Osteoblast (primary cell): ENCODE results near the gene MMP10. TPM values are rescaled to one million over a fixed set of nuclear protein-coding genes. Genes with fewer than 3 reads are reported as not detected.

Source experiments
- DNase-seq: peaks from one replicate; pipeline ENCODE4 v3.0.0; 2011; ENCODE audit warnings: low spot score, mixed read lengths; ENCODE audit not compliant: insufficient read length; ENCODE audit errors: missing footprints
- H2AFZ ChIP-seq: 2 replicates; pipeline ENCODE4 v1.6.0; 2011; ENCODE audit warnings: mild to moderate bottlenecking, low read length
- H3K27ac ChIP-seq: 2 replicates; pipeline ENCODE4 v1.5.1; 2011; ENCODE audit warnings: mild to moderate bottlenecking, low read depth, low read length, moderate library complexity
- H3K27me3 ChIP-seq: 2 replicates; pipeline ENCODE4 v1.6.0; 2012; ENCODE audit warnings: mild to moderate bottlenecking, control low read depth, inconsistent platforms, low read length, moderate library complexity; ENCODE audit not compliant: insufficient read depth
- H3K36me3 ChIP-seq: 2 replicates; pipeline ENCODE4 v1.5.1; 2011; ENCODE audit warnings: mild to moderate bottlenecking, low read length, control low read depth, moderate library complexity; ENCODE audit not compliant: insufficient read depth
- H3K4me1 ChIP-seq: 2 replicates; pipeline ENCODE4 v1.5.1; 2011; ENCODE audit warnings: mild to moderate bottlenecking, low read length, control low read depth, moderate library complexity; ENCODE audit not compliant: insufficient read depth
- H3K4me2 ChIP-seq: 2 replicates; pipeline ENCODE4 v1.6.0; 2011; ENCODE audit warnings: mild to moderate bottlenecking, low read length; ENCODE audit not compliant: insufficient read depth
- H3K4me3 ChIP-seq: fragments of 200-600 bp; sonication (generic); 3 replicates; pipeline ENCODE4 v1.5.1; 2012; ENCODE audit warnings: mild to moderate bottlenecking, low read length, inconsistent platforms; ENCODE audit not compliant: insufficient read depth
- H3K79me2 ChIP-seq: 2 replicates; pipeline ENCODE4 v1.6.0; 2012; ENCODE audit warnings: mild to moderate bottlenecking, low read length, control low read depth, inconsistent platforms; ENCODE audit not compliant: insufficient read depth
- H3K9me3 ChIP-seq: 2 replicates; pipeline ENCODE4 v1.5.1; 2011; ENCODE audit warnings: low read depth, low read length, control low read depth
- H4K20me1 ChIP-seq: 2 replicates; pipeline ENCODE4 v1.6.0; 2012; ENCODE audit warnings: mild to moderate bottlenecking, low read length, control low read depth; ENCODE audit not compliant: insufficient read depth
- CTCF ChIP-seq: IDR thresholded peaks from 2 replicates; pipeline ENCODE4 v1.5.1; 2011; ENCODE audit warnings: mild to moderate bottlenecking, low read depth, low read length, moderate library complexity; ENCODE audit errors: extremely low read depth
- total RNA-seq: library from RNA; depleted of rRNA; stranded (reverse); fragments of >200 nt; gene quantifications from 2 replicates; pipeline ENCODE4 v1.2.3, GENCODE V29; 2012

The MMP10 gene
- total RNA-seq, 1 donor = not detected

GRCh38 chr11:102727890-102728289 lies 52.5 kb downstream of the MMP10 start:
- Histone ChIP-seq H3K4me2 (no peak overlapping the region), H3K9me3 (no peaks in the 10 kb centered on the region), H3K27ac (no peak overlapping the region), H3K4me1 (no peaks in the 10 kb centered on the region), H3K36me3 (no peaks in the 10 kb centered on the region), H4K20me1 (no peaks in the 10 kb centered on the region), H2AFZ (no peak overlapping the region), H3K4me3 (no peak overlapping the region), H3K27me3 (peaks cover 5% of the 10 kb centered on the region), H3K79me2 (no peaks in the 10 kb centered on the region)
- DNase-seq = no peak
- TF ChIP-seq CTCF = no peak

DNA sequence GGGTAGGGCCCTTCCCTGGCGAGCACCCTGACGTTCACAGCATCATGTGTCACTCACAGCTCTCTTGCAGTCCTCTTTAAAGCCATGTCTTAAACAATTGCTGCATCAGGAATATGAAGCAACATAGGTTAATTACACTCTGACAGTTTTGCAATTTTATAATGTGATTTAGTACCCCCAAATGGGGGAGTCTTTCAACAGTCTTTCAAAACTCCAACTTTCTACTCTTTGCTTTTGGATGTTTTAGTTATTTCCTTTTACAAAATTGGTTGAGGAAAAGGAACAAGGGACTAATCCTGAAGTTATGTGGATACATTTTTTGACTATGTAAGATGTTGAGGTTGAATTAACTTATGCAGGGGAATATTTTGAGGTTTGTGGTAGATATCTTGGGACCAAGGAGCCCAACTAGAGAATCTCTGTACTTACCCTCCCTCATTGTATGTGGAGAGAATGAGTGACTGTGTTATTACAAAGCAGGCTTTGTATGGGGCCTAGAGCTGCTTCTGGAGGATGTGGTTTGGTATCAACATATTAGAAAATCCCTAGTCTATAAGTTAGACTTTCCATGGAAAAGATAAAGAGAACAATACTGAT lies 55.4 kb downstream of the MMP10 start, which contains the start of gene MMP8:
Gene MMP8, minus strand, starts transcription at position 51 of the 597 bp plus-strand sequence. CDS start 99 bp downstream, outside the sequence.
- no peak for DNase-seq
- Histone ChIP-seq H2AFZ (no peak within 1 kb of the TSS), H3K4me1 (no peaks in the 10 kb centered on the region)

GRCh38 chr11:102722821-102723220 lies 57.6 kb downstream of the MMP10 start:
- Histone ChIP-seq H3K27ac (no peak overlapping the region), H2AFZ (no peak overlapping the region), H4K20me1 (no peaks in the 10 kb centered on the region), H3K79me2 (no peaks in the 10 kb centered on the region), H3K27me3 (no peaks in the 10 kb centered on the region), H3K4me3 (no peak overlapping the region), H3K4me2 (no peak overlapping the region), H3K36me3 (no peaks in the 10 kb centered on the region), H3K9me3 (no peaks in the 10 kb centered on the region), H3K4me1 (no peaks in the 10 kb centered on the region)
- no peak for DNase-seq
- TF ChIP-seq CTCF = no peak

More for the DNA sequence above, 55.4 kb downstream of the MMP10 start, which contains the start of gene MMP8:
- no peaks in the 10 kb centered on the region for H3K9me3 ChIP-seq
- H4K20me1 ChIP-seq = no peaks in the 10 kb centered on the region
- no peak for TF ChIP-seq CTCF
- no peaks in the 10 kb centered on the region for H3K36me3 ChIP-seq
- H3K4me2 ChIP-seq = no peak within 1 kb of the TSS
- no peaks in the 10 kb centered on the region for H3K27me3 ChIP-seq
- no peaks in the 10 kb centered on the region for H3K79me2 ChIP-seq
- H3K4me3 ChIP-seq = no peak within 1 kb of the TSS
- H3K27ac ChIP-seq = no peak within 1 kb of the TSS

Other genes with a start within 250 kb of the MMP10 start
- under 0.01 TPM in 1 of 2 replicates, not detected in the other for gene MMP7, start 249.9 kb downstream of the MMP10 start, total RNA-seq
- gene MMP20, start 155.3 kb downstream of the MMP10 start, total RNA-seq = not detected in 2 replicates
- gene MMP27, start 74.9 kb downstream of the MMP10 start, total RNA-seq = not detected in 2 replicates
- under 0.01 TPM in 1 of 2 replicates, not detected in the other for gene MMP8, start 55.7 kb downstream of the MMP10 start, total RNA-seq
- 0.72 and 1.5 TPM in 2 replicates for gene MMP1, start 17.5 kb upstream of the MMP10 start, total RNA-seq
- 1.8 and 5.1 TPM in 2 replicates for gene MMP3, start 63.0 kb upstream of the MMP10 start, total RNA-seq
- under 0.01 and 0.36 TPM in 2 replicates for gene MMP12, start 94.4 kb upstream of the MMP10 start, total RNA-seq
- gene MMP13, start 175.1 kb upstream of the MMP10 start, total RNA-seq = 1.8 and 2.5 TPM in 2 replicates